Osteocyte (in vitro differentiated cells): ENCODE measurements around the gene SLC6A19. TPM values are rescaled to one million over a fixed set of nuclear protein-coding genes. Genes with fewer than 3 reads are reported as not detected.

Source experiments
- DNase-seq: peaks from one replicate; pipeline ENCODE4 v3.0.0; 2021; ENCODE audit warnings: mixed read lengths; ENCODE audit not compliant: unreplicated experiment; ENCODE audit errors: extremely low spot score
- H3K27ac Mint-ChIP-seq: one replicate; pipeline ENCODE4 v1.8.0; 2021; ENCODE audit warnings: mild to moderate bottlenecking, mixed read lengths; ENCODE audit not compliant: unreplicated experiment
- H3K27me3 Mint-ChIP-seq: one replicate; pipeline ENCODE4 v1.8.0; 2021; ENCODE audit warnings: mixed read lengths; ENCODE audit not compliant: unreplicated experiment
- H3K36me3 Mint-ChIP-seq: one replicate; pipeline ENCODE4 v1.8.0; 2021; ENCODE audit warnings: mixed read lengths; ENCODE audit not compliant: unreplicated experiment
- H3K4me1 Mint-ChIP-seq: one replicate; pipeline ENCODE4 v1.8.0; 2021; ENCODE audit warnings: mixed read lengths; ENCODE audit not compliant: unreplicated experiment
- H3K4me3 Mint-ChIP-seq: one replicate; pipeline ENCODE4 v1.8.0; 2021; ENCODE audit warnings: mild to moderate bottlenecking, moderate library complexity, mixed read lengths; ENCODE audit not compliant: unreplicated experiment
- H3K9me3 Mint-ChIP-seq: one replicate; pipeline ENCODE4 v1.8.0; 2021; ENCODE audit warnings: mixed read lengths; ENCODE audit not compliant: unreplicated experiment
- CTCF ChIP-seq: fragments of 200-600 bp; sonication (generic); IDR thresholded peaks from 2 replicates; pipeline ENCODE4 v1.5.0; 2021; ENCODE audit warnings: antibody characterized with exemption, mild to moderate bottlenecking, moderate library complexity
- total RNA-seq: library from RNA; stranded (reverse); gene quantifications from 2 replicates; pipeline ENCODE4 v1.2.1, GENCODE V29; 2021

Gene SLC6A19
- total RNA-seq, 1 donor from 2014 or later = not detected

GRCh38 chr5:1190837-1191239, 10.6 kb upstream of the SLC6A19 start:
- peaks cover 10% of the 10 kb centered on the region for H3K27me3 Mint-ChIP-seq
- no peak overlapping the region for H3K4me3 Mint-ChIP-seq
- H3K36me3 Mint-ChIP-seq = no peaks in the 10 kb centered on the region
- TF ChIP-seq CTCF = no peak
- no peak overlapping the region for H3K27ac Mint-ChIP-seq
- DNase-seq = no peak
- H3K9me3 Mint-ChIP-seq = no peaks in the 10 kb centered on the region
- H3K4me1 Mint-ChIP-seq = no peaks in the 10 kb centered on the region

GRCh38 chr5:1192971-1193590, 8.3 kb upstream of the SLC6A19 start:
- no peak for TF ChIP-seq CTCF
- Mint-ChIP-seq H3K9me3 (no peaks in the 10 kb centered on the region), H3K36me3 (no peaks in the 10 kb centered on the region), H3K4me1 (no peaks in the 10 kb centered on the region), H3K27me3 (peaks cover 6% of the 10 kb centered on the region), H3K4me3 (no peak overlapping the region), H3K27ac (no peak overlapping the region)
- DNase-seq = no peak

- TF ChIP-seq CTCF = no peak
- no peak for DNase-seq
- Mint-ChIP-seq H3K9me3 (no peaks in the 10 kb centered on the region), H3K4me1 (no peaks in the 10 kb centered on the region), H3K27me3 (peaks cover 2% of the 10 kb centered on the region), H3K4me3 (no peak overlapping the region), H3K27ac (no peak overlapping the region), H3K36me3 (no peaks in the 10 kb centered on the region)
These were observed 7.8 kb upstream of the SLC6A19 start for GRCh38 chr5:1193591-1193985.

GRCh38 chr5:1194378-1194777, 7.0 kb upstream of the SLC6A19 start:
- Mint-ChIP-seq H3K27ac (no peak overlapping the region), H3K9me3 (no peaks in the 10 kb centered on the region), H3K27me3 (peaks cover 2% of the 10 kb centered on the region), H3K4me1 (no peaks in the 10 kb centered on the region), H3K36me3 (no peaks in the 10 kb centered on the region), H3K4me3 (no peak overlapping the region)
- no peak for DNase-seq
- no peak for TF ChIP-seq CTCF

- no peak overlapping the region for H3K27ac Mint-ChIP-seq
- no peak for TF ChIP-seq CTCF
- DNase-seq = no peak
- H3K4me1 Mint-ChIP-seq = no peaks in the 10 kb centered on the region
- H3K9me3 Mint-ChIP-seq = no peaks in the 10 kb centered on the region
- peaks cover 2% of the 10 kb centered on the region for H3K27me3 Mint-ChIP-seq
- H3K4me3 Mint-ChIP-seq = no peak overlapping the region
- H3K36me3 Mint-ChIP-seq = no peaks in the 10 kb centered on the region
These were observed 6.0 kb upstream of the SLC6A19 start for GRCh38 chr5:1195439-1195838.
